Spinal cord (tissue), 10 donors: ENCODE measurements around the gene GHRH. TPM values are rescaled to one million over a fixed set of nuclear protein-coding genes. Genes with fewer than 3 reads are reported as not detected.
A peak's percentile ranks its signal among the peaks of the same experiment; 100 is the strongest.

Experiments used
- DNase-seq, 6 donors: peaks; one replicate each; pipeline versions ENCODE4 v3.0.0 to v3.0.0-alpha.2; 2013 to 2015; ENCODE audit warnings: low spot score in 6 of 6, low read depth in 4 of 6
- H3K27ac ChIP-seq: one replicate; pipeline ENCODE4 v1.5.1; 2013; ENCODE audit warnings: low read depth, low read length, control low read depth
- H3K27me3 ChIP-seq: one replicate; pipeline ENCODE4 v1.6.1; 2013; ENCODE audit warnings: low read length; ENCODE audit not compliant: control insufficient read depth, insufficient read depth
- H3K36me3 ChIP-seq: one replicate; pipeline ENCODE4 v1.6.1; 2013; ENCODE audit warnings: low read length; ENCODE audit not compliant: control insufficient read depth, insufficient read depth
- H3K4me1 ChIP-seq: one replicate; pipeline ENCODE4 v1.6.1; 2013; ENCODE audit warnings: low read length; ENCODE audit not compliant: control insufficient read depth, insufficient read depth
- H3K4me3 ChIP-seq: one replicate; pipeline ENCODE4 v1.5.1; 2013; ENCODE audit warnings: low read depth, low read length, control low read depth
- H3K9me3 ChIP-seq: one replicate; pipeline ENCODE4 v1.6.1; 2013; ENCODE audit warnings: low read length; ENCODE audit not compliant: control insufficient read depth, insufficient read depth
- WGBS: methylation state at CpG from one replicate; pipeline ENCODE4 v1.1.5; 2013; ENCODE audit warnings: missing lambda C conversion rate; ENCODE audit not compliant: insufficient coverage; 5-methylcytosine and 5-hydroxymethylcytosine counted together
- polyA plus RNA-seq, 2 donors: library from polyadenylated mRNA; unstranded; fragments of 120-200 nt; gene quantifications; one replicate each; pipeline ENCODE4 v1.2.1, GENCODE V29; 2013; ENCODE audit not compliant: insufficient read length in 2 of 2
- total RNA-seq, 2 donors: library from RNA; depleted of rRNA in 1 of 2; stranded (reverse); fragments of 120-200 nt in 1 of 2; fragments of >200 nt in 1 of 2; gene quantifications; one replicate each; pipeline versions ENCODE4 v1.2.3 to v1.2.4, GENCODE V29; 2013 to 2014
- donor health status: healthy.

Gene GHRH
- total and polyA plus RNA-seq, 4 donors: not detected

DNA sequence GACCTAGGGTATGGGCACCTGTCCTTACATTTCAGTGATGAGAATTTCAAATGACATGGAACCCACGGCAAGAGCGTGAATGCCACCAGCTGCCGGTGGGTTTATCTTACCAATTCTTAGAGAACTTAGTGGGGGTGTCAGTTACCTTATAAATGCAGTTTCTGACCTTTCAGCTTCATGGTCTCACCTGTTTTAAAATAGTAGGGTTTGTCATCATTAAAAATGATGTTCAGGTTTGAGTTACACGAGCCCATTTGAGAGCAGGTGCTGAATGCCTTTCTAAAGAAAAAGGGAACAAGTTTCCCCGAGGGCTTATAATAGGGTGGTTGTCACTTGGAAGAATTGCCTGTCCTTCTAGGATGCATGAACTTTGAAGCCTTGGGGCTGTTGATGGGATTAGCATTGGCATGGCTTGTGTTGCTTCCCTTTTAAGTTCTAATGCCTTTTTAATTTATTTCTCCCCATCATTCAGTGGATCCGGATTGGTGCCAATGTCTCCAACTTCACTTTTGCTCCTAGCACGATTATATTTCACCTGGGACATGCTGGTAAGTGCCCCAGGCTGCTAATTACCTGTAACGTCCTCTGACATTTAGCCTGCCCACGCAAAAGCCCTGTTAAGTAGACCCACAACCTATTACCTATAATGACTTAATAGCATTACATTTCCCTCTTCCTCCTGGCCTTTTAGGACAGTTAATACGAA lies 27.9 kb downstream of the GHRH start:
- Histone ChIP-seq H3K27ac (no peak overlapping the region), H3K9me3 (no peaks in the 10 kb centered on the region), H3K27me3 (no peaks in the 10 kb centered on the region), H3K4me1 (peaks cover 16% of the 10 kb centered on the region), H3K4me3 (no peak overlapping the region), H3K36me3 (peaks cover 67% of the 10 kb centered on the region)
- DNase-seq: peak in 1 of 6 donors; percentile 50
- WGBS: 51% methylated on average over 6 of the region's 10 CpGs

DNA sequence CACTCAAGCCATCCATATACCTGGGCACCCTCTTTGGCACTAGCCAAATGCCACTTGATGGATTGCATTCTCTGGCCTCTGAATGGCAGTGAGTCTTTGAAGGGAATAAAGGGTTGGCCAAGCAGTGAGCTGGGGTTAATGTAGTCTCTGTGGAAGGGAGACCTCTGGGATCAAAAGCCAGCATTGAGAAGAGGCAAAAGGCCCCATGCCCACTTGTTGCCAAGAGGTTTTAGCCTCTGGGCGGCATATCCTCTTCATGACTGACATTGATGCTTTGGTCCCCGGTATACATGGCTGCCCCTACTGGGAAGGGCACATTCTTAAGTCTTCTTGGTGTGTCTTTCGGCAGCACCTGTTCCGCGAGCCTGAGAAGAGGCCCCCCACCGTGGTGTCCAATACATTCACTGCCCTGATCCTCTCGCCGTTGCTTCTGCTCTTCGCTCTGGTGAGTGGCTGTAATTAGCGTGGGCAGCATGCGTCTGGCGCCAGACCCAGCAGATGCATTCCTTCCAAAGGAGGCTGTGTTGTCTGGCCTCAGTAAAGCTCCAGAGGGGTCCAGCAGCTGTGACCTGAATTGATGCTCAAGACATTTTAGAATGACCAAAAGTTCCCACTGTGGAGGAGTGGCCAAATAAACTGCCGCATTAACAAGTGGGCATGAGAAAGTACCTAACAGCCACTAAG lies 29.5 kb downstream of the GHRH start:
- Histone ChIP-seq H3K4me1 (peaks cover 18% of the 10 kb centered on the region), H3K4me3 (no peak overlapping the region), H3K27me3 (no peaks in the 10 kb centered on the region), H3K9me3 (no peaks in the 10 kb centered on the region), H3K36me3 (peaks cover 63% of the 10 kb centered on the region), H3K27ac (peak overlapping the region; percentile 72)
- WGBS: 28% methylated on average over 13 of the region's 13 CpGs
- peak in 3 of 6 donors; percentile 50 to 85 (median 83) for DNase-seq

- H3K27ac ChIP-seq: no peak overlapping the region
- H3K4me3 ChIP-seq: no peak overlapping the region
- peaks cover 21% of the 10 kb centered on the region for H3K4me1 ChIP-seq
- no peaks in the 10 kb centered on the region for H3K9me3 ChIP-seq
- 91% methylated on average over 5 of the region's 6 CpGs for WGBS
- DNase-seq: no peak
- peaks cover 61% of the 10 kb centered on the region for H3K36me3 ChIP-seq
- H3K27me3 ChIP-seq: no peaks in the 10 kb centered on the region
These were observed 31.4 kb downstream of the GHRH start for GRCh38 chr20:37230200-37230599.

DNA sequence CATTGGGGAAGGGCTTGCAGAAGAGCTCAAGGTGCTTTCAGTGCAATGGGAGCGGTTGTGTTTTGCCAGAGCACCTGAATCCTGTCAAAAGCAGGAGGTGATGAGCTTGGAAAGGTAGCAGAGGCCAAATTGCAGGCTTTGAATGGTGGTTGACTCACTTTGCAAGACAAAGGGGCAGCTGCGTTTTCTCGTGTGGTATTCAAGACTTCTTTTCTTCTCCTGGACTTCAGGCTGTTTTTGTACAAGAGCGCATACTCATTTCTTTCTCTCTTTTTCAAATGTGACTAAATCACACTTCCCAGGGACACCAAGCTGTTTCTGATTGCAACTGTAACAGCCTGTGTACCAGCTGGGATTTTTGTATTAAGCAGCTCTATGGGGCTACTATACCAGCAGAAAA lies 32.3 kb downstream of the GHRH start:
- no peaks in the 10 kb centered on the region for H3K27me3 ChIP-seq
- peaks cover 60% of the 10 kb centered on the region for H3K36me3 ChIP-seq
- no peaks in the 10 kb centered on the region for H3K9me3 ChIP-seq
- DNase-seq: peak in 2 of 6 donors; percentile 79 to 80
- H3K4me1 ChIP-seq: peaks cover 21% of the 10 kb centered on the region
- H3K27ac ChIP-seq: no peak overlapping the region
- H3K4me3 ChIP-seq: no peak overlapping the region
- WGBS: 42% methylated on average over 4 of the region's 4 CpGs

- Histone ChIP-seq H3K9me3 (no peaks in the 10 kb centered on the region), H3K4me3 (no peak overlapping the region), H3K36me3 (peaks cover 60% of the 10 kb centered on the region), H3K4me1 (peaks cover 21% of the 10 kb centered on the region), H3K27me3 (no peaks in the 10 kb centered on the region), H3K27ac (no peak overlapping the region)
- no peak for DNase-seq
- WGBS: 100% methylated on average over 1 of the region's 5 CpGs
These were observed 33.0 kb downstream of the GHRH start for GRCh38 chr20:37228656-37229055.

DNA sequence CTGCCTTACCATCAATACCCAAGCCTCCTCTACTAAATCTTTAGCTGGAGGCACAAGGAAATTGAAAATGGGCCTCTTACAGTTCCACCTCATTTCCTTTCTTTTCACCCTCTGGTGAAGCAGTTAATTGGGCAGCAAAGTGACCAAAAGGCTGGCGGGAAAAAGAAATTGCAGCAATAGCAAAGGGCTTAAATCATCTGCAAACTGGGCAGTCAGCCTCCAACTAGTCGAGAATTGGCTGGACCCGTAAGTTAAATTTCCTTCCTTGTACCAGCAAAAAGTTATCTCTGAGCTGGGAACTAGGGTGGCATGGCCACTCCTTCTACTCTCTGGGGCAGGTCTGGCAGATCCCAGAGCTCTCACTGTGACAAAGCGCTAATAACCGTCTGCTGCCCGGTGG lies 33.5 kb downstream of the GHRH start:
- DNase-seq: peak in 2 of 6 donors; percentile 23 to 51
- Histone ChIP-seq H3K4me1 (peaks cover 21% of the 10 kb centered on the region), H3K4me3 (no peak overlapping the region), H3K9me3 (no peaks in the 10 kb centered on the region), H3K27ac (no peak overlapping the region), H3K27me3 (no peaks in the 10 kb centered on the region), H3K36me3 (peaks cover 57% of the 10 kb centered on the region)
- WGBS: 73% methylated on average over 5 of the region's 6 CpGs

DNA sequence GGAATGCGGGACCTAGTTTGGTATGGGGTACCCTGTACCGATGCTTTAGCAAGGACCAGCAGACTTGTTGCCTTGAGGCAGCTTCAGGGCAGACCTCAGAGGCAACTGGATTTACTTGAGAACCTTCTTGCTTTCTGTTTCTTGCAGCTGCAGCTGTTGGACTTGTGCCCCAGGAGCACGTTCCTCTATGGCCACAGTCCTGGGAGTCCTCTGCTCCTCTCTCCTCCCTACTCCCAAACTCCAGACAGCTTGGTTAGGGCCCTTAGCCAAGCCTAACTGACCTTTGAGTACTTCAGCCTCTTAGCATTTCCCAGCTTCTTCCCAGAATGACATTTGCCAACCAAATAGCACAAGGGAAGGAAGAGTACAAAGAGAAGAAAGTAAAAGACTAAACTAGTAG lies 34.7 kb downstream of the GHRH start:
- WGBS: 69% methylated on average over 3 of the region's 3 CpGs
- Histone ChIP-seq H3K9me3 (no peaks in the 10 kb centered on the region), H3K27me3 (no peaks in the 10 kb centered on the region), H3K4me1 (peaks cover 16% of the 10 kb centered on the region), H3K36me3 (peaks cover 53% of the 10 kb centered on the region), H3K27ac (no peak overlapping the region), H3K4me3 (no peak overlapping the region)
- peak in 1 of 6 donors; percentile 49 for DNase-seq

GRCh38 chr20:37225146-37225545 lies 36.5 kb downstream of the GHRH start:
- Histone ChIP-seq H3K4me3 (no peak overlapping the region), H3K27me3 (no peaks in the 10 kb centered on the region), H3K36me3 (peaks cover 41% of the 10 kb centered on the region), H3K4me1 (peaks cover 6% of the 10 kb centered on the region), H3K27ac (no peak overlapping the region), H3K9me3 (no peaks in the 10 kb centered on the region)
- WGBS: 100% methylated on average over 2 of the region's 5 CpGs
- no peak for DNase-seq

DNA sequence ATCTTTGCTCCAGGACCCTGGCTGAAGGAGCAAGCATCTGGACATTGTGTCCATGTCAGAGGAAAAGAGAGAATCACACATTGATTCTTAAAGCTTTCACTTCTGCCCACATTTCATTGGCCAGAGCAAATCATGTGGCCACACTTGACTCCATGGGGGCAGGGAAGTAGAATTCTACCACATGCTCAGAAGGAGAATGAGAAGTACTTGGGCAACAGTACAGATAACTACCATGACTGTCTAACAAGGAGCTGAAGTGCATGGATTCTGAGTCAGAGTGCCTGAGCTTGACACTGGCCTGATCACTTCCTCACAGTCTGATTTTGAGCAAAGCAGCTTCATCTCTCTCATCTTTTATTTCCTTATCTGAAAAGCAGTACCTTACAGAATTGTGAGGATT lies 38.6 kb downstream of the GHRH start:
- peak in 1 of 6 donors; percentile 34 for DNase-seq
- no peak overlapping the region for H3K4me3 ChIP-seq
- H3K36me3 ChIP-seq: peaks cover 32% of the 10 kb centered on the region
- H3K27ac ChIP-seq: no peak overlapping the region
- H3K9me3 ChIP-seq: no peaks in the 10 kb centered on the region
- no peaks in the 10 kb centered on the region for H3K27me3 ChIP-seq
- H3K4me1 ChIP-seq: peaks cover 3% of the 10 kb centered on the region

- Histone ChIP-seq H3K4me1 (peaks cover 3% of the 10 kb centered on the region), H3K4me3 (no peak overlapping the region), H3K27me3 (no peaks in the 10 kb centered on the region), H3K27ac (no peak overlapping the region), H3K36me3 (peaks cover 37% of the 10 kb centered on the region), H3K9me3 (no peaks in the 10 kb centered on the region)
- peak in 1 of 6 donors; percentile 37 for DNase-seq
- WGBS: 100% methylated on average over 3 of the region's 4 CpGs
These were observed 39.5 kb downstream of the GHRH start for GRCh38 chr20:37222086-37222485.
